ENCODE data around the gene TCEA2.
"Not testable (repeated sequence)": the region's sequence is repeated elsewhere in the genome, so short reads cannot be mapped to it uniquely, and the experiment has no call there.

TCEA2 gene

GRCh38 chr20:64080013-64080812, 17.2 kb downstream of the TCEA2 start, which contains the start of gene OPRL1:
Gene OPRL1, plus strand, starts transcription at chr20:64080082. Its CDS starts 12,639 bp downstream, at chr20:64092721.
- DNase-seq: peak; percentile 41

- no peak for DNase-seq
Measured at GRCh38 chr20:64080813-64081623, 18.0 kb downstream of the TCEA2 start.

- DNase-seq: no peak
Measured at GRCh38 chr20:64081624-64081964, 18.6 kb downstream of the TCEA2 start.

- DNase-seq: no peak
Measured at GRCh38 chr20:64082126-64082731, 19.2 kb downstream of the TCEA2 start.

GRCh38 chr20:64082820-64083377, 19.9 kb downstream of the TCEA2 start:
- DNase-seq: no peak

- peak; percentile 76 for DNase-seq
Measured at GRCh38 chr20:64083378-64083803, 20.4 kb downstream of the TCEA2 start.

- DNase-seq: no peak
Measured at GRCh38 chr20:64083804-64084684, 21.0 kb downstream of the TCEA2 start, which contains the start of gene LKAAEAR1. Gene LKAAEAR1, minus strand, starts transcription at chr20:64084398. Its CDS starts 179 bp downstream, at chr20:64084219.

GRCh38 chr20:64084685-64085152, 21.7 kb downstream of the TCEA2 start:
- DNase-seq: no peak

GRCh38 chr20:64086801-64087200, 23.8 kb downstream of the TCEA2 start:
- DNase-seq: no peak

- not testable (repeated sequence) for DNase-seq
Measured at GRCh38 chr20:64087226-64087825, 24.3 kb downstream of the TCEA2 start.

GRCh38 chr20:64088586-64088985, 25.6 kb downstream of the TCEA2 start:
- DNase-seq: not testable (repeated sequence)

- DNase-seq: no peak
Measured at GRCh38 chr20:64090165-64090564, 27.2 kb downstream of the TCEA2 start.

- no peak for DNase-seq
Measured at GRCh38 chr20:64091340-64091739, 28.3 kb downstream of the TCEA2 start.

GRCh38 chr20:64091770-64092169, 28.8 kb downstream of the TCEA2 start:
- DNase-seq: no peak

- DNase-seq: no peak
Measured at GRCh38 chr20:64092258-64093012, 29.4 kb downstream of the TCEA2 start.

GRCh38 chr20:64093013-64093503, 30.1 kb downstream of the TCEA2 start:
- DNase-seq: no peak

GRCh38 chr20:64095455-64095854, 32.5 kb downstream of the TCEA2 start:
- DNase-seq: no peak

- DNase-seq: no peak
Measured at GRCh38 chr20:64095927-64096326, 32.9 kb downstream of the TCEA2 start.

- DNase-seq: no peak
Measured at GRCh38 chr20:64096535-64096934, 33.5 kb downstream of the TCEA2 start.

GRCh38 chr20:64098471-64099013, 35.5 kb downstream of the TCEA2 start:
- no peak for DNase-seq

All from CD4-positive, alpha-beta T cell treated with Interferon gamma for 1 hour (primary cell).